ENCODE results near the gene ARFGAP2.

DNA sequence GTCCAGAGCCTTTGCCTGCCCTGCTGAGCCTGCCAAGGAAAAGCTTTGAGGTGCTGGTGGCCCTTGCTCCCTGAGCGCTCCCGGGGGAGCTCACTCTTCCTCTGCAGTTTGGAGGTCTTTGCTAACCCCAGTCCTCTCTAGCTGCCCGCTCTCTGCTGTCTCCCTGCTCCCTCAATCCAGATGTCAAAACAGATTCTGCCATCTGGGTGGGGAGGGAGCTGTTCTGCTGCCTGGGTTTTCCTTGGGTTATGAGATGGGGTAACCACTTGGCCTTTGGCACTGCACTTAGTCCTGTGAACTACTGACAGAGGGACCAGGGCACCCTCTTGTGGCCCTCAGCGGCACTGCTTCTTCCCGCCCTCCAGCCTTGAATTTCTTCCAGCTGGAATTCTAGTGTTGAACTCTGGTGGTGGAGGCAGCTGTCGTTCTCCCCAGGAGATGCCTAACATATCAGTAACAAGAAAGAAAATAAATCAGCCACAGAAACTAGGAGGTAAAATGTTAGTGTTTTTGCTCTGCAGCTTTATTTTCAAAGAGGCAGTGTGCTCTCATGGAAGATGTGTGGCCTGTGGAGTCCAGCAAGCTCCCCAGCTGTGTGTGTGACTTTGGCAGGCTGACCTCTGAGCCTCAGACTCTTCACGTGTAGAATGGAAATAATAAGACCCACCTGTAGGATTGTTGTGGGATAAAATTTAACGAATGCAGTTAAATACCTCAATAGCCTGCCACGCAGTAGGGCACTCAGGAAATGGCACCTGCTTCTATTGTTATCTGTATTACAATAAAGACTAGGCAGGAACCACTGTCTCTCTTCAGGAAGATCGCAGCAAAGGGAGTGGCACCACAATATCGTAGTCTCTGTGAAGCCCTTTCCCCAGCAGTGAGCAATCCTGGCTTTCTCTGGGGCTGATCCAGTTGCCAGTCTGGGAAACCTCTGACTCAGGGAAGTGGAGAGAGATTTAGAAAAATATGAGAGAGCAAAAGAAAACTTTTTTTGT lies 23.4 kb downstream of the ARFGAP2 start:
- TF ChIP-seq, protein P1, sequence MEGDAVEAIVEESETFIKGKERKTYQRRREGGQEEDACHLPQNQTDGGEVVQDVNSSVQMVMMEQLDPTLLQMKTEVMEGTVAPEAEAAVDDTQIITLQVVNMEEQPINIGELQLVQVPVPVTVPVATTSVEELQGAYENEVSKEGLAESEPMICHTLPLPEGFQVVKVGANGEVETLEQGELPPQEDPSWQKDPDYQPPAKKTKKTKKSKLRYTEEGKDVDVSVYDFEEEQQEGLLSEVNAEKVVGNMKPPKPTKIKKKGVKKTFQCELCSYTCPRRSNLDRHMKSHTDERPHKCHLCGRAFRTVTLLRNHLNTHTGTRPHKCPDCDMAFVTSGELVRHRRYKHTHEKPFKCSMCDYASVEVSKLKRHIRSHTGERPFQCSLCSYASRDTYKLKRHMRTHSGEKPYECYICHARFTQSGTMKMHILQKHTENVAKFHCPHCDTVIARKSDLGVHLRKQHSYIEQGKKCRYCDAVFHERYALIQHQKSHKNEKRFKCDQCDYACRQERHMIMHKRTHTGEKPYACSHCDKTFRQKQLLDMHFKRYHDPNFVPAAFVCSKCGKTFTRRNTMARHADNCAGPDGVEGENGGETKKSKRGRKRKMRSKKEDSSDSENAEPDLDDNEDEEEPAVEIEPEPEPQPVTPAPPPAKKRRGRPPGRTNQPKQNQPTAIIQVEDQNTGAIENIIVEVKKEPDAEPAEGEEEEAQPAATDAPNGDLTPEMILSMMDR (IDR thresholded peaks at IDR 0.05; ENCODE audit: borderline replicate concordance, extremely low read depth, low read length, poor library complexity, severe bottlenecking): peak; percentile 99
- TF ChIP-seq EZH2 (IDR thresholded peaks at IDR 0.05; ENCODE audit: borderline replicate concordance, low read depth, low read length, severe bottlenecking): no peak

All from DND-41 (cell line).